ENCODE data around the gene MACROD2. TPM values are rescaled to one million over a fixed set of nuclear protein-coding genes. Genes with fewer than 3 reads are reported as not detected.

MACROD2 gene
- total RNA-seq, 1 experiment from 2014 or later: 0.12 TPM

GRCh38 chr20:14595051-14595450, 599.7 kb downstream of the MACROD2 start:
- no peaks in the 10 kb centered on the region for H3K27me3 ChIP-seq
- no peak overlapping the region for H3K27ac ChIP-seq
- H3K36me3 ChIP-seq: no peaks in the 10 kb centered on the region
- no peak overlapping the region for H3K4me3 ChIP-seq
- H3K9me3 ChIP-seq (replicated peaks): peaks cover 3% of the 10 kb centered on the region; the same call in 1 of the 2 replicates
- DNase-seq: no peak
- H3K4me1 ChIP-seq: peaks cover 12% of the 10 kb centered on the region

- Histone ChIP-seq H3K4me1 (peaks cover 12% of the 10 kb centered on the region), H3K27ac (no peak overlapping the region), H3K4me3 (no peak overlapping the region), H3K27me3 (no peaks in the 10 kb centered on the region), H3K9me3 (replicated peaks) (peaks cover 3% of the 10 kb centered on the region; the same call in 1 of the 2 replicates), H3K36me3 (no peaks in the 10 kb centered on the region)
- peak in 1 of 2 experiments; percentile 30 for DNase-seq
These were observed 601.9 kb downstream of the MACROD2 start for GRCh38 chr20:14597206-14597715.

GRCh38 chr20:14599613-14600012, 604.3 kb downstream of the MACROD2 start:
- H3K27me3 ChIP-seq: no peaks in the 10 kb centered on the region
- peaks cover 3% of the 10 kb centered on the region; the same call in 1 of the 2 replicates for H3K9me3 ChIP-seq (replicated peaks)
- no peak overlapping the region for H3K4me3 ChIP-seq
- no peak for DNase-seq
- no peaks in the 10 kb centered on the region for H3K36me3 ChIP-seq
- H3K4me1 ChIP-seq: peaks cover 12% of the 10 kb centered on the region
- H3K27ac ChIP-seq: no peak overlapping the region

- H3K36me3 ChIP-seq: no peaks in the 10 kb centered on the region
- no peak overlapping the region for H3K27ac ChIP-seq
- no peak for DNase-seq
- H3K4me1 ChIP-seq: peaks cover 12% of the 10 kb centered on the region
- no peak overlapping the region for H3K4me3 ChIP-seq
- H3K27me3 ChIP-seq: no peaks in the 10 kb centered on the region
- H3K9me3 ChIP-seq (replicated peaks): peaks cover 2% of the 10 kb centered on the region; the same call in 1 of the 2 replicates
These were observed 605.2 kb downstream of the MACROD2 start for GRCh38 chr20:14600527-14600926.

- Histone ChIP-seq H3K27me3 (no peaks in the 10 kb centered on the region), H3K4me1 (no peaks in the 10 kb centered on the region), H3K9me3 (replicated peaks) (no peaks in the 10 kb centered on the region), H3K27ac (no peak overlapping the region), H3K4me3 (no peak overlapping the region), H3K36me3 (no peaks in the 10 kb centered on the region)
- DNase-seq: no peak
These were observed 608.8 kb downstream of the MACROD2 start for GRCh38 chr20:14604143-14604542.

- Histone ChIP-seq H3K9me3 (replicated peaks) (no peaks in the 10 kb centered on the region), H3K4me1 (peaks cover 14% of the 10 kb centered on the region), H3K27ac (no peak overlapping the region), H3K36me3 (no peaks in the 10 kb centered on the region), H3K27me3 (no peaks in the 10 kb centered on the region), H3K4me3 (no peak overlapping the region)
- no peak for DNase-seq
These were observed 614.3 kb downstream of the MACROD2 start for GRCh38 chr20:14609328-14610221.

- Histone ChIP-seq H3K9me3 (replicated peaks) (no peaks in the 10 kb centered on the region), H3K27ac (no peak overlapping the region), H3K27me3 (no peaks in the 10 kb centered on the region), H3K4me1 (peaks cover 14% of the 10 kb centered on the region), H3K36me3 (no peaks in the 10 kb centered on the region), H3K4me3 (no peak overlapping the region)
- DNase-seq: peak; percentile 19 to 38
These were observed 616.2 kb downstream of the MACROD2 start for GRCh38 chr20:14611479-14611878.

GRCh38 chr20:14612391-14612790, 617.1 kb downstream of the MACROD2 start:
- H3K4me3 ChIP-seq: no peak overlapping the region
- DNase-seq: no peak
- no peak overlapping the region for H3K27ac ChIP-seq

GRCh38 chr20:14616003-14616402, 620.7 kb downstream of the MACROD2 start:
- no peak overlapping the region for H3K4me3 ChIP-seq

More at GRCh38 chr20:14612391-14612790, 617.1 kb downstream of the MACROD2 start:
- Histone ChIP-seq H3K36me3 (no peaks in the 10 kb centered on the region), H3K4me1 (peaks cover 14% of the 10 kb centered on the region), H3K27me3 (no peaks in the 10 kb centered on the region), H3K9me3 (replicated peaks) (no peaks in the 10 kb centered on the region)

GRCh38 chr20:14617123-14617522, 621.8 kb downstream of the MACROD2 start:
- Histone ChIP-seq H3K9me3 (replicated peaks) (no peaks in the 10 kb centered on the region), H3K36me3 (no peaks in the 10 kb centered on the region), H3K4me1 (peaks cover 3% of the 10 kb centered on the region), H3K27ac (no peak overlapping the region), H3K4me3 (no peak overlapping the region), H3K27me3 (no peaks in the 10 kb centered on the region)
- DNase-seq: no peak

More at GRCh38 chr20:14616003-14616402, 620.7 kb downstream of the MACROD2 start:
- Histone ChIP-seq H3K9me3 (replicated peaks) (no peaks in the 10 kb centered on the region), H3K4me1 (peaks cover 12% of the 10 kb centered on the region), H3K36me3 (no peaks in the 10 kb centered on the region), H3K27ac (no peak overlapping the region), H3K27me3 (no peaks in the 10 kb centered on the region)
- no peak for DNase-seq

GRCh38 chr20:14619411-14619810, 624.1 kb downstream of the MACROD2 start:
- DNase-seq: no peak
- Histone ChIP-seq H3K27ac (no peak overlapping the region), H3K27me3 (no peaks in the 10 kb centered on the region), H3K9me3 (replicated peaks) (no peaks in the 10 kb centered on the region), H3K36me3 (no peaks in the 10 kb centered on the region), H3K4me3 (no peak overlapping the region), H3K4me1 (no peaks in the 10 kb centered on the region)

GRCh38 chr20:14622796-14623195, 627.5 kb downstream of the MACROD2 start:
- H3K4me1 ChIP-seq: no peaks in the 10 kb centered on the region
- no peak overlapping the region for H3K27ac ChIP-seq
- no peaks in the 10 kb centered on the region for H3K27me3 ChIP-seq
- H3K9me3 ChIP-seq (replicated peaks): no peaks in the 10 kb centered on the region
- no peak overlapping the region for H3K4me3 ChIP-seq
- DNase-seq: peak; percentile 22 to 24
- H3K36me3 ChIP-seq: no peaks in the 10 kb centered on the region

- no peaks in the 10 kb centered on the region for H3K9me3 ChIP-seq (replicated peaks)
- H3K4me3 ChIP-seq: no peak overlapping the region
- no peaks in the 10 kb centered on the region for H3K27me3 ChIP-seq
- H3K4me1 ChIP-seq: no peaks in the 10 kb centered on the region
- H3K27ac ChIP-seq: no peak overlapping the region
- no peak for DNase-seq
- H3K36me3 ChIP-seq: no peaks in the 10 kb centered on the region
These were observed 635.7 kb downstream of the MACROD2 start for GRCh38 chr20:14631011-14631410.

GRCh38 chr20:14632906-14633305, 637.6 kb downstream of the MACROD2 start:
- Histone ChIP-seq H3K27me3 (no peaks in the 10 kb centered on the region), H3K9me3 (replicated peaks) (no peaks in the 10 kb centered on the region), H3K4me3 (no peak overlapping the region), H3K4me1 (no peaks in the 10 kb centered on the region), H3K36me3 (no peaks in the 10 kb centered on the region), H3K27ac (no peak overlapping the region)
- DNase-seq: no peak

- H3K9me3 ChIP-seq (replicated peaks): no peaks in the 10 kb centered on the region
- H3K27me3 ChIP-seq: no peaks in the 10 kb centered on the region
- no peak for DNase-seq
- no peaks in the 10 kb centered on the region for H3K4me1 ChIP-seq
- H3K36me3 ChIP-seq: no peaks in the 10 kb centered on the region
- H3K4me3 ChIP-seq: no peak overlapping the region
- H3K27ac ChIP-seq: no peak overlapping the region
These were observed 638.2 kb downstream of the MACROD2 start for GRCh38 chr20:14633507-14633906.
